ENCODE results near the gene CDK11B. TPM values are rescaled to one million over a fixed set of nuclear protein-coding genes. Genes with fewer than 3 reads are reported as not detected.
"Not testable (repeated sequence)": the region's sequence is repeated elsewhere in the genome, so short reads cannot be mapped to it uniquely, and the experiment has no call there.

Gene CDK11B
- total and polyA plus RNA-seq, 2 experiments from 2014 or later = 11.7 to 19.1 TPM

GRCh38 chr1:1596493-1597274 is 62.1 kb downstream of the CDK11B start:
- Histone ChIP-seq H3K27ac (no peak overlapping the region), H3K36me3 (ENCODE audit: low read depth) (no peaks in the 10 kb centered on the region), H3K4me2 (ENCODE audit: unreplicated experiment) (no peak overlapping the region), H3K9me2 (ENCODE audit: insufficient read depth) (no peaks in the 10 kb centered on the region), H3K4me1 (ENCODE audit: insufficient read depth) (no peaks in the 10 kb centered on the region), H3K79me2 (ENCODE audit: insufficient read depth) (no peaks in the 10 kb centered on the region), H2AFZ (no peak overlapping the region), H3K9me3 (ENCODE audit: low read depth) (no peaks in the 10 kb centered on the region), H3F3A (ENCODE audit: insufficient read depth) (no peaks in the 10 kb centered on the region), H4K20me1 (ENCODE audit: insufficient read depth) (no peaks in the 10 kb centered on the region), H3K9ac (no peak overlapping the region), H3K27me3 (replicated peaks; ENCODE audit: insufficient read depth) (peaks cover 12% of the 10 kb centered on the region; the same call in 1 of the 2 replicates), H3K4me3 (no peak overlapping the region)
- no peak for DNase-seq
- TF ChIP-seq EZH2 (IDR thresholded peaks at IDR 0.05; ENCODE audit: insufficient read depth, poor library complexity, severe bottlenecking) (no peak), EZH2phosphoT487 (IDR thresholded peaks at IDR 0.05; ENCODE audit: insufficient read depth, low read depth) (no peak)
- in situ Hi-C loops (cut with MboI) = no loop called here
- 36 to 37% methylated on average over 11 to 12 of the region's 12 CpGs for WGBS, 2 experiments (ENCODE audit: low coverage in 1 of 2, low lambda C conversion rate in 2 of 2, missing lambda C conversion rate in 2 of 2)

DNA sequence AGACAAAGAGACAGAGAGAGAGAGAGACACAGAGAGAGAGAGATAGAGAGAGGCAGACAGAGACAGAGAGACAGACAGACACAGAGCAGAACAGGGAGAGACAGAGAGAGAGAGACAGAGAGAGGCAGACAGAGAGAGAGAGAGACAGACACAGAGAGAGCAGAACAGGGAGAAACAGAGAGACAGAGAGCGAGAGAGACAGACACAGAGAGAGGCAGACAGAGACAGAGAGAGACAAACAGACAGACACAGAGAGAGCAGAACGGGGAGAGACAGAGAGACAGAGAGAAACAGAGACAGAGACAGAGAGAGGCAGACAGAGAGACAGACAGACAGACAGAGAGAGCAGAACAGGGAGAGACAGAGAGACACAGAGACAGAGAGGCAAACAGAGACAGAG is 63.5 kb downstream of the CDK11B start:
- in situ Hi-C loops (cut with MboI) = not testable (repeated sequence)

GRCh38 chr1:1594602-1595260 is 64.1 kb downstream of the CDK11B start:
- H3K9ac ChIP-seq = no peak overlapping the region
- no peak for DNase-seq
- TF ChIP-seq EZH2 (IDR thresholded peaks at IDR 0.05; ENCODE audit: insufficient read depth, poor library complexity, severe bottlenecking) (no peak), EZH2phosphoT487 (IDR thresholded peaks at IDR 0.05; ENCODE audit: insufficient read depth, low read depth) (no peak)
- H3K79me2 ChIP-seq (ENCODE audit: insufficient read depth) = no peaks in the 10 kb centered on the region
- H3K27ac ChIP-seq = no peak overlapping the region
- H3K9me2 ChIP-seq (ENCODE audit: insufficient read depth) = no peaks in the 10 kb centered on the region
- H3K4me1 ChIP-seq (ENCODE audit: insufficient read depth) = no peaks in the 10 kb centered on the region
- H3F3A ChIP-seq (ENCODE audit: insufficient read depth) = no peaks in the 10 kb centered on the region
- peaks cover 12% of the 10 kb centered on the region; the same call in 1 of the 2 replicates for H3K27me3 ChIP-seq (replicated peaks; ENCODE audit: insufficient read depth)
- no peaks in the 10 kb centered on the region for H3K36me3 ChIP-seq (ENCODE audit: low read depth)
- 61 to 67% methylated on average over 8 to 10 of the region's 10 CpGs for WGBS, 2 experiments (ENCODE audit: low coverage in 1 of 2, low lambda C conversion rate in 2 of 2, missing lambda C conversion rate in 2 of 2)
- in situ Hi-C loops (cut with MboI) = no loop called here
- H3K4me3 ChIP-seq = no peak overlapping the region
- H2AFZ ChIP-seq = no peak overlapping the region
- no peaks in the 10 kb centered on the region for H3K9me3 ChIP-seq (ENCODE audit: low read depth)
- H3K4me2 ChIP-seq (ENCODE audit: unreplicated experiment) = no peak overlapping the region
- no peaks in the 10 kb centered on the region for H4K20me1 ChIP-seq (ENCODE audit: insufficient read depth)

More for the DNA sequence above, 63.5 kb downstream of the CDK11B start:
- 69% methylated on average over 2 of the region's 2 CpGs; no CpG with 5 or more reads in 1 of the 2 experiments for WGBS, 2 experiments (ENCODE audit: low coverage in 1 of 2, low lambda C conversion rate in 2 of 2, missing lambda C conversion rate in 2 of 2)
- not testable (repeated sequence) for H2AFZ ChIP-seq; H4K20me1 ChIP-seq (ENCODE audit: insufficient read depth); H3K9me3 ChIP-seq (ENCODE audit: low read depth); H3F3A ChIP-seq (ENCODE audit: insufficient read depth); H3K4me2 ChIP-seq (ENCODE audit: unreplicated experiment); H3K9ac ChIP-seq; H3K36me3 ChIP-seq (ENCODE audit: low read depth); H3K4me1 ChIP-seq (ENCODE audit: insufficient read depth); H3K79me2 ChIP-seq (ENCODE audit: insufficient read depth); DNase-seq; H3K9me2 ChIP-seq (ENCODE audit: insufficient read depth); H3K4me3 ChIP-seq; H3K27ac ChIP-seq
- peaks cover 12% of the 10 kb centered on the region; the same call in 1 of the 2 replicates for H3K27me3 ChIP-seq (replicated peaks; ENCODE audit: insufficient read depth)

- Histone ChIP-seq H3K9ac (no peak overlapping the region), H3K27me3 (replicated peaks; ENCODE audit: insufficient read depth) (peaks cover 12% of the 10 kb centered on the region; the same call in 1 of the 2 replicates), H3K9me3 (ENCODE audit: low read depth) (no peaks in the 10 kb centered on the region), H4K20me1 (ENCODE audit: insufficient read depth) (no peaks in the 10 kb centered on the region), H3K9me2 (ENCODE audit: insufficient read depth) (no peaks in the 10 kb centered on the region), H3K4me2 (ENCODE audit: unreplicated experiment) (no peak overlapping the region), H3K36me3 (ENCODE audit: low read depth) (no peaks in the 10 kb centered on the region), H3K79me2 (ENCODE audit: insufficient read depth) (no peaks in the 10 kb centered on the region), H3K27ac (no peak overlapping the region), H3K4me1 (ENCODE audit: insufficient read depth) (no peaks in the 10 kb centered on the region), H2AFZ (no peak overlapping the region), H3F3A (ENCODE audit: insufficient read depth) (no peaks in the 10 kb centered on the region), H3K4me3 (no peak overlapping the region)
- TF ChIP-seq EZH2phosphoT487 (IDR thresholded peaks at IDR 0.05; ENCODE audit: insufficient read depth, low read depth) (no peak), EZH2 (IDR thresholded peaks at IDR 0.05; ENCODE audit: insufficient read depth, poor library complexity, severe bottlenecking) (no peak)
- no peak for DNase-seq
- in situ Hi-C loops (cut with MboI) = no loop called here
- 83 to 88% methylated on average over 23 to 24 of the region's 24 CpGs for WGBS, 2 experiments (ENCODE audit: low coverage in 1 of 2, low lambda C conversion rate in 2 of 2, missing lambda C conversion rate in 2 of 2)
Observed at GRCh38 chr1:1593834-1594601, 64.8 kb downstream of the CDK11B start.
